ENCODE measurements around the gene KLHL18.
"Not testable (repeated sequence)": the region's sequence is repeated elsewhere in the genome, so short reads cannot be mapped to it uniquely, and the experiment has no call there.

DNA sequence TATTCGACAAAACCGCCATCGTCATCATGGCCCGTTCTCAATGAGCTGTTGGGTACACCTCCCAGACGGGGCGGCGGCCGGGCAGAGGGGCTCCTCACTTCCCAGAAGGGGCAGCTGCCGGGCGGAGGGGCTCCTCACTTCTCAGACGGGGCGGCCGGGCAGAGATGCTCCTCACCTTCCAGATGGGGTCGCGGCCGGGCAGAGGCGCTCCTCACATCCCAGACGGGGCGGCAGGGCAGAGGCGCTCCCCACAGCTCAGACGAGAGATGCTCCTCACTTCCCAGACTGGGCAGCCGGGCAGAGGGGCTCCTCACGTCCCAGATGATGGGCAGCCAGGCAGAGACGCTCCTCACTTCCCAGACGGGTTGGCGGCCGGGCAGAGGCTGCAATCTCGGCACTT is 26.5 kb downstream of the KLHL18 start:
- TF ChIP-seq TCF7L2 (IDR thresholded peaks at IDR 0.05; ENCODE audit: low read depth, low read length); POLR2AphosphoS5 (IDR thresholded peaks at IDR 0.05; ENCODE audit: low read depth, low read length); SIN3A (IDR thresholded peaks at IDR 0.05; ENCODE audit: borderline replicate concordance, insufficient read depth, low read depth, low read length): not testable (repeated sequence)
- TF ChIP-seq, protein P1, sequence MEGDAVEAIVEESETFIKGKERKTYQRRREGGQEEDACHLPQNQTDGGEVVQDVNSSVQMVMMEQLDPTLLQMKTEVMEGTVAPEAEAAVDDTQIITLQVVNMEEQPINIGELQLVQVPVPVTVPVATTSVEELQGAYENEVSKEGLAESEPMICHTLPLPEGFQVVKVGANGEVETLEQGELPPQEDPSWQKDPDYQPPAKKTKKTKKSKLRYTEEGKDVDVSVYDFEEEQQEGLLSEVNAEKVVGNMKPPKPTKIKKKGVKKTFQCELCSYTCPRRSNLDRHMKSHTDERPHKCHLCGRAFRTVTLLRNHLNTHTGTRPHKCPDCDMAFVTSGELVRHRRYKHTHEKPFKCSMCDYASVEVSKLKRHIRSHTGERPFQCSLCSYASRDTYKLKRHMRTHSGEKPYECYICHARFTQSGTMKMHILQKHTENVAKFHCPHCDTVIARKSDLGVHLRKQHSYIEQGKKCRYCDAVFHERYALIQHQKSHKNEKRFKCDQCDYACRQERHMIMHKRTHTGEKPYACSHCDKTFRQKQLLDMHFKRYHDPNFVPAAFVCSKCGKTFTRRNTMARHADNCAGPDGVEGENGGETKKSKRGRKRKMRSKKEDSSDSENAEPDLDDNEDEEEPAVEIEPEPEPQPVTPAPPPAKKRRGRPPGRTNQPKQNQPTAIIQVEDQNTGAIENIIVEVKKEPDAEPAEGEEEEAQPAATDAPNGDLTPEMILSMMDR (IDR thresholded peaks at IDR 0.05): not testable (repeated sequence)
- TF ChIP-seq, protein P2, sequence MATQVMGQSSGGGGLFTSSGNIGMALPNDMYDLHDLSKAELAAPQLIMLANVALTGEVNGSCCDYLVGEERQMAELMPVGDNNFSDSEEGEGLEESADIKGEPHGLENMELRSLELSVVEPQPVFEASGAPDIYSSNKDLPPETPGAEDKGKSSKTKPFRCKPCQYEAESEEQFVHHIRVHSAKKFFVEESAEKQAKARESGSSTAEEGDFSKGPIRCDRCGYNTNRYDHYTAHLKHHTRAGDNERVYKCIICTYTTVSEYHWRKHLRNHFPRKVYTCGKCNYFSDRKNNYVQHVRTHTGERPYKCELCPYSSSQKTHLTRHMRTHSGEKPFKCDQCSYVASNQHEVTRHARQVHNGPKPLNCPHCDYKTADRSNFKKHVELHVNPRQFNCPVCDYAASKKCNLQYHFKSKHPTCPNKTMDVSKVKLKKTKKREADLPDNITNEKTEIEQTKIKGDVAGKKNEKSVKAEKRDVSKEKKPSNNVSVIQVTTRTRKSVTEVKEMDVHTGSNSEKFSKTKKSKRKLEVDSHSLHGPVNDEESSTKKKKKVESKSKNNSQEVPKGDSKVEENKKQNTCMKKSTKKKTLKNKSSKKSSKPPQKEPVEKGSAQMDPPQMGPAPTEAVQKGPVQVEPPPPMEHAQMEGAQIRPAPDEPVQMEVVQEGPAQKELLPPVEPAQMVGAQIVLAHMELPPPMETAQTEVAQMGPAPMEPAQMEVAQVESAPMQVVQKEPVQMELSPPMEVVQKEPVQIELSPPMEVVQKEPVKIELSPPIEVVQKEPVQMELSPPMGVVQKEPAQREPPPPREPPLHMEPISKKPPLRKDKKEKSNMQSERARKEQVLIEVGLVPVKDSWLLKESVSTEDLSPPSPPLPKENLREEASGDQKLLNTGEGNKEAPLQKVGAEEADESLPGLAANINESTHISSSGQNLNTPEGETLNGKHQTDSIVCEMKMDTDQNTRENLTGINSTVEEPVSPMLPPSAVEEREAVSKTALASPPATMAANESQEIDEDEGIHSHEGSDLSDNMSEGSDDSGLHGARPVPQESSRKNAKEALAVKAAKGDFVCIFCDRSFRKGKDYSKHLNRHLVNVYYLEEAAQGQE (IDR thresholded peaks at IDR 0.05; ENCODE audit: insufficient read depth in 1 of 2, low read depth in 2 of 2, low read length in 1 of 2): not testable (repeated sequence)
